Stomach smooth muscle (tissue), 2 donors: ENCODE results near the gene GREM2.

Experiments used
- H3K27ac ChIP-seq: one replicate; pipeline ENCODE4 v1.7.0; 2013; ENCODE audit warnings: mild to moderate bottlenecking, low read length, inconsistent platforms
- H3K27me3 ChIP-seq, 2 donors: one replicate each; pipeline ENCODE4 v1.7.0; 2013; ENCODE audit warnings: low read length in 2 of 2; ENCODE audit not compliant: insufficient read depth in 2 of 2, control insufficient read depth in 1 of 2
- H3K36me3 ChIP-seq, 2 donors: one replicate each; pipeline ENCODE4 v1.7.0; 2013; ENCODE audit warnings: low read length in 2 of 2; ENCODE audit not compliant: control insufficient read depth in 2 of 2, insufficient read depth in 2 of 2
- H3K4me1 ChIP-seq: one replicate; pipeline ENCODE4 v1.7.0; 2013; ENCODE audit warnings: low read length; ENCODE audit not compliant: control insufficient read depth, insufficient read depth
- H3K4me3 ChIP-seq, 2 donors: one replicate each; pipeline ENCODE4 v1.7.0; 2013; ENCODE audit warnings: low read length in 2 of 2
- H3K9ac ChIP-seq, 2 donors: one replicate each; pipeline ENCODE4 v1.7.0; 2013; ENCODE audit warnings: low read length in 2 of 2, mild to moderate bottlenecking in 1 of 2
- H3K9me3 ChIP-seq, 2 donors: one replicate each; pipeline ENCODE4 v1.7.0; 2013; ENCODE audit warnings: low read length in 2 of 2; ENCODE audit not compliant: control insufficient read depth in 2 of 2
- donor health status: healthy.
- donor health status: Pancreatic carcinoma.

The GREM2 gene

DNA sequence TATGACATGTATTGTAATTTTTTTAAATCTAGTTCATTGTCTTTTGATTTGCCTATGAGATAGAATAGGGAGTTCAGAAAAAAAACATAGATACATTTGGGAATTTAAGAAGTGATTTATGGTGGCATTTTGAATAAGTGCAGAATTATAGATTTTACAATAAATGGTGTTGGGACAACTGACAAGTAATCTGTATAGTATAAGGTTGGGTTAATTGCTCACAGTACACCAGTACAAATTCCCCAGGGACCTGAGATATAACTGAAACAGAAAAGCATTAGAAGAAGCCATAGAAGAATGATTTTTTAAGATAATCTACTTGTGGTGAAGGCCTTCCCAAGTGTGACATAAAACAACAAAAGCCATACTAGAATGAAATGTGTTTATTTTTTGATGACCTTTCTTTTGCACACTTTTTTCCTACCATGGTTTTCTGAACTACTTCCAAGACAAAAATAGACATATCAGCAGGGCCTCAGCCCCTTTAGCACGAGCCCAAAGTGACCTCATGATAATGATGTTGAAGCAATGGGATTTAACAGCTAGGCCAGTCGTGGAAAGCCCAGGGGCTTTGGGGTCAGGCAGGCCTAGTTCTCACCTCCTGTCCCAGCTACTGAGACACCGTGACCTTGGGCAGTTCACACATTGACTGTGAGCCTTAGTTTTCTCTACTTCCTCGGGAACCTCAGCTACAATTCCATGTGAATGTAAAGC, 87.4 kb downstream of the GREM2 start:
- Histone ChIP-seq H3K9ac (no peak overlapping the region), H3K27ac (no peak overlapping the region), H3K4me1 (no peaks in the 10 kb centered on the region), H3K4me3 (no peak overlapping the region), H3K9me3 (no peaks in the 10 kb centered on the region), H3K27me3 (no peaks in the 10 kb centered on the region), H3K36me3 (no peaks in the 10 kb centered on the region)

DNA sequence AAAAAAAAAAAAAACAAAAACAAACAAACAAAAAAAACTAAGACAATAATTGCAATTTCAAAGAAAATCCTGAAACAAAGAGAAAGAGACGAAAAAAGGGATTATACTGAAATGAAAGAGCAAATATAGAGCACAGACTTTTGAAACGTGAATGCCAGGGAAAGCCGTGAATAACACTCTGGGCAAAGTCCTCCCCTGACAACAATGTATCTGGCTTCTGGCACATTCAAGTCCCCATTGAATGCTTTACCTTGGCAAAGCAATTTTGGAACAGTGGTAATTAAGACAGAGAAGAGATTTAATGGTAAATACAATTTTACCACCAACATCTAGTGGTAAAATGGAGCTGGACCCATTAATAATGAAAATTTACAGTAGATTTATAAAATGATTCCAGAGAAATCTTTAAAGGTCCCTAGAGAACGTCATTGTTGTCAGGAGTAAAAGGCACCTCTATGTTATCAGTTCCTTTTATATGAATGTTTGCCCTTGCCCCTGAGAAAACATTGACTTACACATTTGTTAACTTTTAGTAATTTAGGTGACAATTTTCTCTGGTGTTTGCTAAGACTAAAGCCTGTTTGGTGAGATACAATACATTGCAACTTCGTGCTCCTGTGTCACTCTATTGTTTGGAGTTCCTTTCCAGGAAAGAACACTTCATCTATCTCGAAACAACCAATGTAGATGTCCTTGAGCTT, 89.7 kb downstream of the GREM2 start:
- H3K27me3 ChIP-seq, result no peaks in the 10 kb centered on the region
- H3K36me3 ChIP-seq, result no peaks in the 10 kb centered on the region
- H3K4me3 ChIP-seq, result no peak overlapping the region
- no peaks in the 10 kb centered on the region for H3K9me3 ChIP-seq
- H3K4me1 ChIP-seq, result no peaks in the 10 kb centered on the region
- H3K27ac ChIP-seq, result no peak overlapping the region
- no peak overlapping the region for H3K9ac ChIP-seq

DNA sequence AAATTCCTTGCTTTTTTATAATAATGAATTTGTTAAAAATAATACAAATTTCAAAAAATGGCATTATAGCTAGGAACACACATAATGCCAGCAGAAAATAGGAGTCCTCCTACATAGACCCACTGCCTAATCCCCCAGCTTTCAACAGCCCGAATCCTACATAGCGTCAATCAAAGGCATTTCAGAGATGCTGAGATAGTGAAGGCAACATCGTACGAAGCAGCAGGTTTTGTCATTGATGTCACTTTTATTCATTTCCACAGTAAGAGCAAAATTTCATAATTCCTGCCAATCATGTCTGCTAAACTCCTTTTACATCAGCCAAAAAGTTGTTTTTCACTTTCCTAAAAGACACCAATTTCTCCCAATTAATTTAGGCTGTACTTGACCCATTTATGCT, 94.1 kb downstream of the GREM2 start:
- Histone ChIP-seq H3K4me1 (no peaks in the 10 kb centered on the region), H3K27ac (no peak overlapping the region), H3K9me3 (no peaks in the 10 kb centered on the region), H3K27me3 (no peaks in the 10 kb centered on the region), H3K36me3 (no peaks in the 10 kb centered on the region), H3K9ac (no peak overlapping the region), H3K4me3 (no peak overlapping the region)

DNA sequence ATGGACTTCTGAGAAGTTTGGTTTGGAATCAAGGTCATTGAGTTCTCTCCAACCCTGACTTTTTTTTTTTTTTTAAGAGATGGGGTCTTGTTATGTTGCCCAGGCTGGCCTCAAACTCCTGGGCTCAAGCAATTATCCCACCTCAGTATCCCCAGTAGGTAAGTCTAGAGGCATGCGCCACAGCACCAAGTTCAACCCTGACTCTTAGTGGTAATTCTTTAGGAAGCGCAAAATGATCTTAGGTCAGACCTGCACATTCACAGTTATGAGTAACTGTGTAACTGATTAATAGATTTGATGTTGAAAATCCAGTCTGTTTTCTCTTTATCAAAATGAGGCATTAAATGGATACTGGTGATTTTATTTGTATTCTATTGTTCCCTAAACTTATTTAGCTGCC, 95.9 kb downstream of the GREM2 start:
- Histone ChIP-seq H3K4me3 (no peak overlapping the region), H3K27ac (no peak overlapping the region), H3K9me3 (no peaks in the 10 kb centered on the region), H3K27me3 (no peaks in the 10 kb centered on the region), H3K36me3 (no peaks in the 10 kb centered on the region), H3K9ac (no peak overlapping the region), H3K4me1 (no peaks in the 10 kb centered on the region)

DNA sequence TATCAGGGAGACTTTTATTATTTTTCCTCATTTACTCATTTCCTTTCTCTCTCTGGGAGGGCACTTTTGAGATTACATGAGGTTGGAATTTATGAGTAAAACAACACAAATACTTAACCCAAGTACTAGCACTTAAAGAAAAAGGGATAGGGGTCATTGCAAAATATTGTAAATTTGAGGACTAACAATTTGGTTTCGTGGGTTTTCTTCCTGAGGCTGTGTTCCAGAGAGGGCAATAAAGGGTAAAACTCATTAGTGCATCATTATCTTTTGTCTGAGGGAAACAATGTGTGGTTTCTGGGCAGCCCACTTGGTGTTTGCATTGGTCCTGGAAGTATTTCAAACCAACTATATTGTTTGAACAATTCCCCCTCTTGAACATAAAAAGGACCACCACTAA, 96.5 kb downstream of the GREM2 start:
- no peaks in the 10 kb centered on the region for H3K9me3 ChIP-seq
- no peak overlapping the region for H3K27ac ChIP-seq
- no peak overlapping the region for H3K4me3 ChIP-seq
- no peaks in the 10 kb centered on the region for H3K36me3 ChIP-seq
- H3K9ac ChIP-seq, result no peak overlapping the region
- H3K27me3 ChIP-seq, result no peaks in the 10 kb centered on the region
- H3K4me1 ChIP-seq, result no peaks in the 10 kb centered on the region

DNA sequence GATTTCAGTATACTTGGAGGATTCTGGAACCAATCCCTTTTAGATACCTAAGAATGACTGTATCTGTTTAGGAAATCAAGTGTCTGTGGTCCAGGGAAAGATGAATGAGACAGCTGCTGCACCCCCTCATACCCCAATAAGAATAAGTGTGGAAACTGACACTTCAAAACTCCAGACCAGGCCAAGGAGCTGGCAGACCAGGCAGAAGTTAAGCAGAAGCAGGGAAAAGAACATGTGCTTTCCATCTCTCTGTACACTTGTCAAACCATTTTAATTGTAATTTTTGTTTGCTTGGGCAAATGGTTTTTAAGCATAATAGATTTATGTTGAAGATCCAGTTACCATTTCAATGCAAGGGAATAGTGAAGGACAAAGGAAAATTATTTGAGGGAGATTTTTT, 100.2 kb downstream of the GREM2 start:
- H3K36me3 ChIP-seq, result no peaks in the 10 kb centered on the region

DNA sequence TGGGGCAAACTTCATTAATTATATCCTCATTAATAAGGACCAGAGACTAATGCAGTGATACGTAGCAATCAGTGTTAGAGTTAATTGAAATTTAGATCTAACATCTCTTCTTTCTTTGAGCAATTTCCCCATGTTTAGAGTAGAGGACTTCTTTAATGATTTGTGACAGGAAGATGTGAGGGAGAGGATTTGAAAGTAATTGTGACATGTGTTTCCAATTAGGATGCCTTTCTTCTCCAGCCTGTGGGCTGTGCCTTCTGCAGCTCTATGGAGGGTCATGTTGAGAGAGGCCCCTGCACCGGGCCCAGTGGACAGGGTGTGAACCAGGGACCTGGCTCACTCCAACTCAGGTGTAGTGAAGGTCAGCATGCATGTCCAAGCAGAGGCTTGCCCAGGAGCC, 103.0 kb downstream of the GREM2 start:
- Histone ChIP-seq H3K4me3 (no peak overlapping the region), H3K9ac (no peak overlapping the region), H3K27me3 (no peaks in the 10 kb centered on the region), H3K36me3 (no peaks in the 10 kb centered on the region), H3K27ac (no peak overlapping the region), H3K9me3 (no peaks in the 10 kb centered on the region), H3K4me1 (no peaks in the 10 kb centered on the region)

More for the DNA sequence above, 100.2 kb downstream of the GREM2 start:
- H3K4me3 ChIP-seq, result no peak overlapping the region
- H3K9ac ChIP-seq, result no peak overlapping the region
- H3K4me1 ChIP-seq, result no peaks in the 10 kb centered on the region
- H3K27ac ChIP-seq, result no peak overlapping the region
- H3K27me3 ChIP-seq, result no peaks in the 10 kb centered on the region
- no peaks in the 10 kb centered on the region for H3K9me3 ChIP-seq

DNA sequence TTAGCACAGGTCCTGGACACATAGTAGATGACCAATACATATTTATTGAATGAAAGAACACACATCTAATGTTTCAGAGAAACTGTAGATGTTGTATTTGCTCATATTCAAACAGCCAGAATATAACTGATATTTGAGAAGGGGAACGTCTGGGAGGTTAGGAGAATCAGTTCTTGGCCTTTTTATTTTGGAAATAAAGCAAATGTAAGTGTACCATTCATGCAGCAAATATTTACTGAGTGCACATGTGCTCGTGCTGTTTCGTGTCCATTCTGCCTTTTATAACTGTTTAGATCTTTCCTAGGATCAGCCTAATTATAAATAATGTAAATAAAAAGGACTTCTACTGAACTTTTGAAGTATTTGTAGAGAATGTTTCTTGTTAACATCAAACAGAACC, 103.8 kb downstream of the GREM2 start:
- Histone ChIP-seq H3K27me3 (no peaks in the 10 kb centered on the region), H3K9ac (no peak overlapping the region), H3K9me3 (no peaks in the 10 kb centered on the region), H3K4me1 (no peaks in the 10 kb centered on the region), H3K27ac (no peak overlapping the region), H3K36me3 (no peaks in the 10 kb centered on the region), H3K4me3 (no peak overlapping the region)

DNA sequence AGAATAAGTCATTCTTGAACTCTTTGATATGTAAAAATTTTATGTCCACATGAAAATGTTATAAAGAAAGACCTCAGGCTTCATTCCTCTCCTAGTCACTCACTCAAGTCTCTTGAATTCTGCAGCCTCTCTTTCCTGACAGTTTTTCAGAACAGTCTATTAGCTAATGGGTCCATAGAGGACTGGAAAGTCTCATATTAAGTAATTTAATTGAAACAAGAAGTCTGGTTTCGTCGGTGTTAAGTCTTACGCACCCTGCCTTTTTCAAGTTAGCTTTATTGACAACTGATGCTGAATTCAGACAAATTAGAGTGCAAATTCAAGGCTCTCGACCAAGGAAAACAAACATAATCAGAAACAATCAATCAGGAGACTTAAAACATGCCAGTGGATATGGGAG, 105.8 kb downstream of the GREM2 start:
- Histone ChIP-seq H3K9me3 (no peaks in the 10 kb centered on the region), H3K4me1 (no peaks in the 10 kb centered on the region), H3K27ac (no peak overlapping the region), H3K9ac (no peak overlapping the region), H3K27me3 (no peaks in the 10 kb centered on the region), H3K4me3 (no peak overlapping the region), H3K36me3 (no peaks in the 10 kb centered on the region)

DNA sequence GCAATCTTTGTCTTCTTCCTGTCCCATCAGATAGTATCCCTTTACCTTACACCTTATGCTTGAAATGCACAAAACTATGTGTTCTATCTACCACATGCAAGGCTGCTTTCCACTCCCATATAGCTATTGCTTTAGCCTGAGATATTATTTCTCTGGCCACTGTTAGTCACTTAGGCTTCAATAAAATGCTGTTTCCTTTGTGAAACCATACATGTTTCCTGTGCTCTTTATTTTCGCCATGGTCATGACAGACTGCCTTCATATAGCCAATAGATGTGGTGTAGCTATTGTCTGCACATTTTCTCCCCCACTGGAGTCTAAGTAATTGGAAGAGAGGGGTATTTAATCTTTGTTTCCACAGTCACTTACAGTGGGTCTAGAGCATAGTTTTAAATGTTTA, 108.4 kb downstream of the GREM2 start:
- H3K36me3 ChIP-seq, result no peaks in the 10 kb centered on the region
- no peak overlapping the region for H3K4me3 ChIP-seq
- no peaks in the 10 kb centered on the region for H3K4me1 ChIP-seq
- H3K9me3 ChIP-seq, result no peaks in the 10 kb centered on the region
- H3K27ac ChIP-seq, result no peak overlapping the region
- H3K9ac ChIP-seq, result no peak overlapping the region
- H3K27me3 ChIP-seq, result no peaks in the 10 kb centered on the region

DNA sequence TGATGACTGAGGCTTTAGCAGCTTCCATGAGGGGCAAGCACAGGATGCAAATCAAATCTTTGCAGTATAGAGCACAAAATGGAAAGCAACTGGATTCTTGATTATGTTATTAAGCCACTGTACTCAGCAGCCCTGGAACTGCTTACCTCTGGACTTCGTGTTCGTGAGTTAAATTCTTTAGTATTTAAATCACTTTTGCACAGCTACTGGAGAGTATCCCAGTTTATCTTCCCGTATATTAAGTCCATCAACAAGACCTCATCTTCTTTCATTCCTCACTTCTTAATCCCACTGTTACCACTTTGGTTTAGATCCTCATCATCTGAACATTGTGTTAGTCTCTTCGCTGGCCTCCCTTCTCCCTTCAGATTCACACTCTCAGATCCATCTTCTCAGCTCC, 108.9 kb downstream of the GREM2 start:
- Histone ChIP-seq H3K27me3 (no peaks in the 10 kb centered on the region), H3K4me1 (no peaks in the 10 kb centered on the region), H3K4me3 (no peak overlapping the region), H3K36me3 (no peaks in the 10 kb centered on the region), H3K9ac (no peak overlapping the region), H3K9me3 (no peaks in the 10 kb centered on the region), H3K27ac (no peak overlapping the region)
